ENCODE data around the gene MAP1B. TPM values are rescaled to one million over a fixed set of nuclear protein-coding genes. Genes with fewer than 3 reads are reported as not detected.

Gene MAP1B
- total and polyA plus RNA-seq, 10 donors = 0.68 to 17.3 (median 9.8) TPM

- intact Hi-C loops (cut with DNase I; ENCODE audit: low total_unique reads) = no loop called here
- TF ChIP-seq CTCF (IDR thresholded peaks at IDR 0.05 in 8 of 11, conservative IDR thresholded peaks at IDR 0.05 in 3 of 11) (no peak), POLR2AphosphoS5 (IDR thresholded peaks at IDR 0.05) (no peak), POLR2A (IDR thresholded peaks at IDR 0.05) (no peak)
- Histone ChIP-seq H3K27me3 (replicated peaks in 1 of 7) (peaks cover 0 to 42% (median 0%) of the 10 kb centered on the region in 7 donors), H3K4me1 (no peaks in the 10 kb centered on the region), H3K4me3 (no peak overlapping the region), H3K36me3 (no peaks in the 10 kb centered on the region), H3K27ac (no peak overlapping the region), H3K9me3 (no peaks in the 10 kb centered on the region)
- 63 to 91% (median 88%) methylated on average over 4 of the region's 4 CpGs for WGBS, 5 donors
- DNase-seq = no peak
Observed at GRCh38 chr5:72180925-72181324, 73.7 kb downstream of the MAP1B start.

GRCh38 chr5:72182686-72183085 lies 75.4 kb downstream of the MAP1B start:
- H3K27ac ChIP-seq = no peak overlapping the region
- no peaks in the 10 kb centered on the region for H3K9me3 ChIP-seq
- peaks cover 0 to 42% (median 0%) of the 10 kb centered on the region in 7 donors for H3K27me3 ChIP-seq (replicated peaks in 1 of 7)

GRCh38 chr5:72183101-72183520 lies 75.8 kb downstream of the MAP1B start:
- Histone ChIP-seq H3K36me3 (no peaks in the 10 kb centered on the region), H3K9me3 (no peaks in the 10 kb centered on the region), H3K4me1 (no peaks in the 10 kb centered on the region), H3K27me3 (replicated peaks in 1 of 7) (peaks cover 0 to 42% (median 0%) of the 10 kb centered on the region in 7 donors), H3K4me3 (no peak overlapping the region), H3K27ac (no peak overlapping the region)
- WGBS, 5 donors = 81 to 86% (median 83%) methylated on average over 7 of the region's 7 CpGs
- no peak for DNase-seq
- TF ChIP-seq CTCF (IDR thresholded peaks at IDR 0.05 in 8 of 11, conservative IDR thresholded peaks at IDR 0.05 in 3 of 11) (no peak), POLR2A (IDR thresholded peaks at IDR 0.05) (no peak), POLR2AphosphoS5 (IDR thresholded peaks at IDR 0.05) (no peak)
- intact Hi-C loops (cut with DNase I; ENCODE audit: low total_unique reads) = no loop called here

More at GRCh38 chr5:72182686-72183085, 75.4 kb downstream of the MAP1B start:
- no peak for TF ChIP-seq POLR2AphosphoS5 (IDR thresholded peaks at IDR 0.05)
- no peak for TF ChIP-seq CTCF (IDR thresholded peaks at IDR 0.05 in 8 of 11, conservative IDR thresholded peaks at IDR 0.05 in 3 of 11)
- TF ChIP-seq POLR2A (IDR thresholded peaks at IDR 0.05) = no peak
- intact Hi-C loops (cut with DNase I; ENCODE audit: low total_unique reads) = no loop called here
- no peaks in the 10 kb centered on the region for H3K36me3 ChIP-seq
- no peak overlapping the region for H3K4me3 ChIP-seq
- no peaks in the 10 kb centered on the region for H3K4me1 ChIP-seq
- no peak for DNase-seq
- WGBS, 5 donors = 84 to 93% (median 92%) methylated on average over 7 of the region's 7 CpGs

GRCh38 chr5:72184408-72184807 lies 77.1 kb downstream of the MAP1B start:
- intact Hi-C loops (cut with DNase I; ENCODE audit: low total_unique reads) = no loop called here
- H3K4me1 ChIP-seq = no peaks in the 10 kb centered on the region
- no peak for DNase-seq

More at GRCh38 chr5:72184408-72184807, 77.1 kb downstream of the MAP1B start:
- no peak for TF ChIP-seq POLR2A (IDR thresholded peaks at IDR 0.05)
- TF ChIP-seq POLR2AphosphoS5 (IDR thresholded peaks at IDR 0.05) = no peak
- TF ChIP-seq CTCF (IDR thresholded peaks at IDR 0.05 in 8 of 11, conservative IDR thresholded peaks at IDR 0.05 in 3 of 11) = no peak
- Histone ChIP-seq H3K27ac (no peak overlapping the region), H3K4me3 (no peak overlapping the region), H3K36me3 (no peaks in the 10 kb centered on the region), H3K9me3 (no peaks in the 10 kb centered on the region), H3K27me3 (replicated peaks in 1 of 7) (peaks cover 0 to 38% (median 0%) of the 10 kb centered on the region in 7 donors)
- 92 to 94% (median 93%) methylated on average over 3 of the region's 3 CpGs for WGBS, 5 donors
